H1 (cell line): ENCODE measurements around the gene FDPS. TPM values are rescaled to one million over a fixed set of nuclear protein-coding genes. Genes with fewer than 3 reads are reported as not detected.

ENCODE experiments used
- ASH2L ChIP-seq: fragments of 200-600, 300-600 bp; sonication (generic); IDR thresholded peaks from one replicate; pipeline ENCODE4 v1.7.1; 2017; ENCODE audit warnings: low read length
- ATF2 ChIP-seq: IDR thresholded peaks from 2 replicates; pipeline ENCODE4 v1.6.1; 2012; ENCODE audit warnings: low read length, inconsistent platforms
- BRCA1 ChIP-seq: IDR thresholded peaks from 2 replicates; pipeline ENCODE4 v1.6.1; 2012; ENCODE audit warnings: low read depth, low read length, improper control_type of control experiment
- CBX5 ChIP-seq: fragments of 300-800, 300-1000 bp; sonication (generic); IDR thresholded peaks from 2 replicates; pipeline ENCODE4 v1.7.1; 2016; ENCODE audit warnings: antibody characterized with exemption, low read length, low read depth
- CBX8 ChIP-seq: fragments of 300-800, 300-1000 bp; sonication (generic); IDR thresholded peaks from 2 replicates; pipeline ENCODE4 v1.7.1; 2016; ENCODE audit warnings: low read depth, low read length, borderline replicate concordance
- CEBPB ChIP-seq: IDR thresholded peaks from 2 replicates; pipeline ENCODE4 v1.6.1; 2012; ENCODE audit warnings: low read depth, low read length
- CREB1 ChIP-seq: IDR thresholded peaks from 2 replicates; pipeline ENCODE4 v1.6.1; 2012; ENCODE audit warnings: inconsistent platforms
- CTBP2 ChIP-seq: IDR thresholded peaks from 2 replicates; pipeline ENCODE4 v1.7.0; 2011; ENCODE audit warnings: borderline replicate concordance, mild to moderate bottlenecking, moderate library complexity, mixed read lengths, low read length; ENCODE audit not compliant: insufficient read depth, insufficient read length
- E2F6 ChIP-seq: IDR thresholded peaks from 2 replicates; pipeline ENCODE4 v1.6.1; 2012; ENCODE audit warnings: inconsistent platforms
- EGR1 ChIP-seq: IDR thresholded peaks from 2 replicates; pipeline ENCODE4 v1.6.1; 2011; ENCODE audit warnings: low read depth, low read length, borderline replicate concordance
- EP300 ChIP-seq, 2 experiments: IDR thresholded peaks; 1 replicate in 1 of 2; 2 replicates in 1 of 2; pipeline ENCODE4 v1.6.1; 2011 to 2012; ENCODE audit warnings: low read depth in 2 of 2, low read length in 2 of 2, mild to moderate bottlenecking in 2 of 2, borderline replicate concordance in 1 of 2, inconsistent platforms in 1 of 2, moderate library complexity in 1 of 2
- EZH2 ChIP-seq: fragments of 200-600 bp; sonication (generic); IDR thresholded peaks from 2 replicates; pipeline ENCODE4 v1.7.1; 2012; ENCODE audit warnings: low read depth, mild to moderate bottlenecking, moderate library complexity, low read length, inconsistent platforms; ENCODE audit not compliant: severe bottlenecking
- NANOG ChIP-seq: IDR thresholded peaks from 2 replicates; pipeline ENCODE4 v1.6.1; 2011; ENCODE audit warnings: low read length, low read depth, mild to moderate bottlenecking, inconsistent platforms; ENCODE audit not compliant: insufficient read depth, poor library complexity, severe bottlenecking
- POLR2A ChIP-seq, 2 experiments: IDR thresholded peaks; 1 replicate in 1 of 2; 2 replicates in 1 of 2; pipeline ENCODE4 v1.6.1; 2011; ENCODE audit warnings: low read depth in 2 of 2, low read length in 2 of 2, mild to moderate bottlenecking in 2 of 2; ENCODE audit errors: control extremely low read depth in 1 of 2
- RAD21 ChIP-seq, 2 experiments: IDR thresholded peaks in 1 of 2; conservative IDR thresholded peaks in 1 of 2; 2 replicates each; pipeline ENCODE4 v1.6.1; 2011; ENCODE audit warnings: low read depth in 2 of 2, low read length in 2 of 2, improper control_type of control experiment in 1 of 2, inconsistent platforms in 1 of 2, mild to moderate bottlenecking in 1 of 2, moderate library complexity in 1 of 2
- SIN3A ChIP-seq, 2 experiments: IDR thresholded peaks in 1 of 2; conservative IDR thresholded peaks in 1 of 2; 2 replicates each; pipeline ENCODE4 v1.6.1; 2011 to 2012; ENCODE audit warnings: low read length in 2 of 2, improper control_type of control experiment in 1 of 2, low read depth in 1 of 2, mild to moderate bottlenecking in 1 of 2
- SIX5 ChIP-seq: IDR thresholded peaks from 2 replicates; pipeline ENCODE4 v1.6.1; 2011; ENCODE audit warnings: mild to moderate bottlenecking, low read depth, low read length
- SP1 ChIP-seq: IDR thresholded peaks from 2 replicates; pipeline ENCODE4 v1.6.1; 2011; ENCODE audit warnings: low read depth, low read length
- SUZ12 ChIP-seq: fragments of 200-600 bp; sonication (generic); IDR thresholded peaks from 2 replicates; pipeline ENCODE4 v1.6.1; 2012; ENCODE audit warnings: mild to moderate bottlenecking, inconsistent platforms, low read length, moderate library complexity, mixed read lengths
- YY1 ChIP-seq: IDR thresholded peaks from 2 replicates; pipeline ENCODE4 v1.6.1; 2011; ENCODE audit warnings: low read depth, mild to moderate bottlenecking, low read length
- ZNF274 ChIP-seq: IDR thresholded peaks from 2 replicates; pipeline ENCODE4 v1.7.0; 2012; ENCODE audit warnings: low read length, borderline replicate concordance; ENCODE audit errors: extremely low read depth
- polyA plus RNA-seq, 7 experiments: library from polyadenylated mRNA; depleted of rRNA in 3 of 7; stranded (reverse) in 5 of 7; unstranded in 2 of 7; fragments of >200 nt in 5 of 7; fragments of 200-250 nt in 2 of 7; gene quantifications; 1 replicate in 5 of 7; 2 replicates in 1 of 7; 4 replicates in 1 of 7; pipeline versions ENCODE4 v1.2.1 to v1.2.3, GENCODE V29; 2011 to 2013; ENCODE audit warnings: missing spikeins in 2 of 7, mixed read lengths in 2 of 7
- total RNA-seq: library from RNA; stranded (reverse); fragmentation: NEBNext Ultra II Directional; extraction: Animal tissue kit (Norgen Biotek cat#: 25700); gene quantifications from 2 replicates; pipeline ENCODE4 v1.2.1, GENCODE V29; 2021

The FDPS gene
- total and polyA plus RNA-seq, 2 of the 8 experiments (the other 6 are each of a cell fraction or from before 2014, with no cell fraction given): 267 to 368 TPM

- peak; percentile 70; the same call in 1 of the 2 replicates for TF ChIP-seq ATF2
- no peak for TF ChIP-seq NANOG
- TF ChIP-seq RAD21 (IDR thresholded peaks at IDR 0.05 in 1 of 2, conservative IDR thresholded peaks at IDR 0.05 in 1 of 2; ENCODE audit: low read depth in 2 of 2, low read length in 2 of 2): no peak
- TF ChIP-seq CREB1: peak; percentile 90
- no peak for TF ChIP-seq SUZ12
- no peak for TF ChIP-seq EZH2
- 0 out of 2 replicates have a peak, but pooled peaks have one; percentile 44 for TF ChIP-seq YY1
- TF ChIP-seq SIN3A (conservative IDR thresholded peaks at IDR 0.05 in 1 of 2, IDR thresholded peaks at IDR 0.05 in 1 of 2; ENCODE audit: low read depth in 1 of 2, low read length in 2 of 2): peak in 1 of 2 experiments; percentile 89; a peak in 2 of 4 replicates
- TF ChIP-seq CBX5: no peak
- TF ChIP-seq EP300 (IDR thresholded peaks at IDR 0.05; ENCODE audit: borderline replicate concordance in 1 of 2, low read depth in 2 of 2, low read length in 2 of 2): no peak
- TF ChIP-seq EGR1: no peak
- TF ChIP-seq E2F6: no peak
- TF ChIP-seq CTBP2: no peak
- TF ChIP-seq CEBPB: no peak
- no peak for TF ChIP-seq CBX8
- no peak for TF ChIP-seq ZNF274
- peak; percentile 64 for TF ChIP-seq ASH2L
- peak; percentile 73 for TF ChIP-seq BRCA1
- no peak for TF ChIP-seq SP1
- peak; percentile 85 for TF ChIP-seq SIX5
- peak; percentile 59 to 94 for TF ChIP-seq POLR2A (IDR thresholded peaks at IDR 0.05; ENCODE audit: control extremely low read depth in 1 of 2, low read depth in 2 of 2, low read length in 2 of 2)
Observed at GRCh38 chr1:155261852-155262673, 46.6 kb upstream of the FDPS start, which contains the start of gene SCAMP3 (continued).
